HepG2 (cell line): ENCODE results near the gene SV2B. TPM values are rescaled to one million over a fixed set of nuclear protein-coding genes. Genes with fewer than 3 reads are reported as not detected.

ENCODE experiments used
- ATAC-seq: fragments of 200-7000 bp; cut with Tn5 transposase; 3 replicates; pipeline ENCODE4 v1.9.1; 2020; ENCODE audit warnings: mild to moderate bottlenecking, moderate library complexity
- BruUV-seq: library from RNA; stranded (reverse); fragments of 400-500 nt; replicated peaks from 2 replicates; lab custom pipeline; 2021; lab: Mats Ljungman, UMichigan
- CTCF ChIA-PET: fragments of 300-600 bp; formaldehyde crosslinking; extraction: SDS; loops from one replicate; lab custom pipeline; 2021; ENCODE audit warnings: low total read pairs, inconsistent platforms, low intra/inter-chr PET ratio; lab: Yijun Ruan, JAX
- POLR2A ChIA-PET: fragments of 350-600 bp; sonication (Branson Sonifier 250); formaldehyde crosslinking; loops from one replicate; lab custom pipeline; 2020; ENCODE audit warnings: antibody characterized with exemption, inconsistent platforms; lab: Yijun Ruan, JAX
- DNase-seq: peaks from one replicate; pipeline ENCODE4 v3.0.0-alpha.2; 2015; ENCODE audit warnings: low spot score
- FAIRE-seq: peaks from 3 replicates; lab custom pipeline; 2011; peaks lifted over from hg19 to GRCh38; lab: Jason Lieb, UNC
- H2AFZ ChIP-seq: one replicate; pipeline ENCODE4 v1.6.1; 2011; ENCODE audit warnings: low read length, inconsistent platforms
- H3K27ac ChIP-seq: fragments of 300-600 bp; 3 replicates; pipeline ENCODE4 v1.8.0; 2011; ENCODE audit warnings: mixed run types, mild to moderate bottlenecking, mixed read lengths, low read length, inconsistent platforms; ENCODE audit not compliant: insufficient read depth; ENCODE audit errors: extremely low read length
- H3K27me3 ChIP-seq, 2 experiments: fragments of 200-600 bp in 1 of 2; 2 replicates in 1 of 2; 3 replicates in 1 of 2; pipeline versions ENCODE4 v1.6.0 to v1.8.0; 2011; ENCODE audit warnings: low read length in 2 of 2, mild to moderate bottlenecking in 2 of 2, moderate library complexity in 2 of 2, inconsistent platforms in 1 of 2; ENCODE audit not compliant: insufficient read depth in 2 of 2, control insufficient read depth in 1 of 2
- H3K36me3 ChIP-seq, 2 experiments: fragments of 200-600 bp in 1 of 2; replicated peaks in 1 of 2; 2 replicates in 1 of 2; 3 replicates in 1 of 2; pipeline versions ENCODE4 v1.5.1 to v1.8.0; 2011; ENCODE audit warnings: low read length in 2 of 2, inconsistent platforms in 1 of 2; ENCODE audit not compliant: insufficient read depth in 2 of 2, control insufficient read depth in 1 of 2
- H3K4me1 ChIP-seq: 2 replicates; pipeline ENCODE4 v1.5.1; 2012; ENCODE audit warnings: low read length, inconsistent platforms; ENCODE audit not compliant: insufficient read depth
- H3K4me2 ChIP-seq: 2 replicates; pipeline ENCODE4 v1.6.0; 2011; ENCODE audit warnings: low read depth, low read length, inconsistent platforms
- H3K4me3 ChIP-seq, 3 experiments: fragments of 200-600 bp in 1 of 3; sonication (generic), shearing (Covaris generic) in 1 of 3; replicated peaks in 1 of 3; 2 replicates each; pipeline ENCODE4 v1.5.1; 2011 to 2016; ENCODE audit warnings: low read length in 3 of 3, inconsistent platforms in 2 of 3, low read depth in 2 of 3, mild to moderate bottlenecking in 2 of 3, control low read depth in 1 of 3, mixed read lengths in 1 of 3; ENCODE audit not compliant: insufficient read depth in 1 of 3
- H3K79me2 ChIP-seq: one replicate; pipeline ENCODE4 v1.6.1; 2011; ENCODE audit warnings: low read length, inconsistent platforms; ENCODE audit not compliant: insufficient read depth
- H3K9ac ChIP-seq: 2 replicates; pipeline ENCODE4 v1.6.0; 2011; ENCODE audit warnings: mild to moderate bottlenecking, low read depth, low read length, inconsistent platforms; ENCODE audit not compliant: insufficient read depth
- H3K9me3 ChIP-seq: 2 replicates; pipeline ENCODE4 v1.5.1; 2012; ENCODE audit warnings: mild to moderate bottlenecking, low read length
- H4K20me1 ChIP-seq: 2 replicates; pipeline ENCODE4 v1.6.0; 2011; ENCODE audit warnings: inconsistent platforms, mild to moderate bottlenecking, low read length, moderate library complexity; ENCODE audit not compliant: insufficient read depth
- MTF2 ChIP-seq: sonication (generic); formaldehyde crosslinking; IDR thresholded peaks from 2 replicates; pipeline ENCODE4 v1.5.0; 2020; ENCODE audit warnings: missing genetic modification reagents, borderline replicate concordance
- NCOA5 ChIP-seq: sonication (generic); formaldehyde crosslinking; IDR thresholded peaks from 2 replicates; pipeline ENCODE4 v1.4.0; 2020; ENCODE audit warnings: missing genetic modification reagents
- NFATC3 ChIP-seq: sonication (generic); formaldehyde crosslinking; IDR thresholded peaks from 2 replicates; pipeline ENCODE4 v1.5.1; 2020; ENCODE audit warnings: mild to moderate bottlenecking, missing genetic modification reagents
- NFIB ChIP-seq: sonication (generic); formaldehyde crosslinking; IDR thresholded peaks from 2 replicates; pipeline ENCODE4 v1.9.0; 2021; ENCODE audit warnings: missing genetic modification reagents, mild to moderate bottlenecking, borderline replicate concordance
- RFX5 ChIP-seq: IDR thresholded peaks from 2 replicates; pipeline ENCODE4 v1.6.1; 2011; ENCODE audit warnings: low read depth, low read length, improper control_type of control experiment
- SMAD1 ChIP-seq: sonication (generic); formaldehyde crosslinking; IDR thresholded peaks from 2 replicates; pipeline ENCODE4 v1.4.0; 2020; ENCODE audit warnings: missing genetic modification reagents, low read depth, mild to moderate bottlenecking, borderline replicate concordance
- ZNF580 ChIP-seq: IDR thresholded peaks from 2 replicates; pipeline ENCODE4 v1.6.1; 2016; ENCODE audit warnings: low read depth, borderline replicate concordance
- WGBS: methylation state at CpG from one replicate; pipeline ENCODE4 v1.1.6; 2017; ENCODE audit warnings: low lambda C conversion rate; 5-methylcytosine and 5-hydroxymethylcytosine counted together
- in situ Hi-C: cut with HindIII; loops from 2 replicates; pipeline ENCODE4 v1.10.0; 2017; ENCODE audit warnings: low pct_unique_long_range_greater_than_20kb; ENCODE audit not compliant: extremely low pct_ligation_motif_present
- intact Hi-C: fragments of 100-400 bp; cut with micrococcal nuclease; formaldehyde crosslinking; loops from one replicate; pipeline ENCODE4 v1.10.0; 2022; ENCODE audit not compliant: unreplicated experiment
- polyA plus RNA-seq, 8 experiments: library from polyadenylated mRNA; depleted of rRNA in 3 of 8; stranded (reverse) in 7 of 8; unstranded in 1 of 8; fragments of >200 nt; fragmentation: Illumina TruSeq in 4 of 8; extraction: Trizol in 4 of 8; gene quantifications; 2 replicates each; pipeline versions ENCODE4 v1.2.1 to v1.2.3, GENCODE V29; 2011 to 2016; ENCODE audit warnings: low read depth in 4 of 8, missing spikeins in 1 of 8, mixed read lengths in 1 of 8; ENCODE audit not compliant: insufficient read depth in 1 of 8
- total RNA-seq, 5 experiments: library from RNA; depleted of rRNA; stranded (reverse); fragments of >200 nt; fragmentation: Illumina TruSeq; extraction: Trizol; gene quantifications; 2 replicates each; pipeline ENCODE4 v1.2.3, GENCODE V29; 2016; ENCODE audit warnings: low read depth in 1 of 5

Gene SV2B
- total and polyA plus RNA-seq, 2 of the 13 experiments (the other 11 are each of a cell fraction or from before 2014, with no cell fraction given) = not detected

- Histone ChIP-seq H3K79me2 (no peaks in the 10 kb centered on the region), H2AFZ (no peak overlapping the region), H3K4me2 (no peak overlapping the region), H3K27me3 (peaks cover 0 to 3% of the 10 kb centered on the region in 2 experiments; a peak in 1 of 5 replicates), H3K9ac (no peak overlapping the region), H3K4me1 (no peaks in the 10 kb centered on the region), H3K27ac (no peak overlapping the region), H4K20me1 (no peaks in the 10 kb centered on the region), H3K36me3 (no peaks in the 10 kb centered on the region), H3K9me3 (no peaks in the 10 kb centered on the region), H3K4me3 (no peak overlapping the region)
- FAIRE-seq (no peak), ATAC-seq (no peak), DNase-seq (no peak)
- in situ Hi-C loops = no loop called here
- ChIA-PET POLR2A (no interaction called here), CTCF (no interaction called here)
- WGBS = 4% methylated on average over 2 of the region's 2 CpGs
- intact Hi-C loops = no loop called here
- TF ChIP-seq ZNF580 (no peak), SMAD1 (CRISPR knock-in tag) (no peak), RFX5 (no peak), NCOA5 (CRISPR knock-in tag) (no peak)
- no TSS peak for BruUV-seq
Observed at GRCh38 chr15:91311986-91312385, 211.9 kb downstream of the SV2B start.

GRCh38 chr15:91316126-91316525 is 216.1 kb downstream of the SV2B start:
- Histone ChIP-seq H3K27me3 (no peaks in the 10 kb centered on the region), H3K4me1 (no peaks in the 10 kb centered on the region), H3K4me3 (no peak overlapping the region), H3K36me3 (no peaks in the 10 kb centered on the region), H3K9ac (no peak overlapping the region), H4K20me1 (no peaks in the 10 kb centered on the region), H3K27ac (no peak overlapping the region), H3K79me2 (no peaks in the 10 kb centered on the region), H2AFZ (no peak overlapping the region), H3K9me3 (no peaks in the 10 kb centered on the region), H3K4me2 (no peak overlapping the region)
- in situ Hi-C loops = no loop called here
- no peak for FAIRE-seq
- POLR2A ChIA-PET = no interaction called here
- DNase-seq = no peak
- CTCF ChIA-PET = no interaction called here
- ATAC-seq = no peak
- TF ChIP-seq NFIB (CRISPR knock-in tag) (no peak), NFATC3 (CRISPR knock-in tag) (no peak), MTF2 (no peak)
- intact Hi-C loops = no loop called here
- BruUV-seq = no TSS peak
- 2% methylated on average over 7 of the region's 7 CpGs for WGBS
